HepG2 (cell line): ENCODE measurements around the gene TP53TG5. TPM values are rescaled to one million over a fixed set of nuclear protein-coding genes. Genes with fewer than 3 reads are reported as not detected.

ENCODE experiments used
- MAZ ChIP-seq, 2 experiments: sonication (generic) in 1 of 2; formaldehyde crosslinking in 1 of 2; IDR thresholded peaks; 2 replicates each; pipeline versions ENCODE4 v1.5.0 to v1.6.1; 2012 to 2020; ENCODE audit warnings: low read depth in 2 of 2, mild to moderate bottlenecking in 2 of 2, borderline replicate concordance in 1 of 2, improper control_type of control experiment in 1 of 2, low read length in 1 of 2, missing genetic modification reagents in 1 of 2, moderate library complexity in 1 of 2
- MIXL1 ChIP-seq: IDR thresholded peaks from 2 replicates; pipeline ENCODE4 v1.6.1; 2016
- RFXANK ChIP-seq: IDR thresholded peaks from 2 replicates; pipeline ENCODE4 v1.6.1; 2016
- RFXAP ChIP-seq: sonication (generic); formaldehyde crosslinking; IDR thresholded peaks from 2 replicates; pipeline ENCODE4 v1.4.0; 2020; ENCODE audit warnings: missing genetic modification reagents, borderline replicate concordance
- SNAPC4 ChIP-seq: sonication (generic); formaldehyde crosslinking; IDR thresholded peaks from 2 replicates; pipeline ENCODE4 v1.4.0; 2020; ENCODE audit warnings: mild to moderate bottlenecking, missing genetic modification reagents
- ZBTB21 ChIP-seq: sonication (generic); formaldehyde crosslinking; IDR thresholded peaks from 2 replicates; pipeline ENCODE4 v1.4.0; 2020; ENCODE audit warnings: missing genetic modification reagents
- ZNF343 ChIP-seq: sonication (generic); formaldehyde crosslinking; IDR thresholded peaks from 2 replicates; pipeline ENCODE4 v1.4.0; 2020; ENCODE audit warnings: mild to moderate bottlenecking, missing genetic modification reagents
- ZNF563 ChIP-seq: sonication (generic); formaldehyde crosslinking; IDR thresholded peaks from 2 replicates; pipeline ENCODE4 v1.8.0; 2022; ENCODE audit warnings: mild to moderate bottlenecking, moderate library complexity, missing genetic modification reagents
- ZNF614 ChIP-seq: IDR thresholded peaks from 2 replicates; pipeline ENCODE4 v1.6.1; 2018; ENCODE audit warnings: missing biosample characterization, missing genetic modification reagents, inconsistent platforms, borderline replicate concordance
- ZNF83 ChIP-seq: sonication (generic); formaldehyde crosslinking; IDR thresholded peaks from 2 replicates; pipeline ENCODE4 v1.4.0; 2020; ENCODE audit warnings: missing genetic modification reagents, mild to moderate bottlenecking, borderline replicate concordance
- polyA plus RNA-seq, 8 experiments: library from polyadenylated mRNA; depleted of rRNA in 3 of 8; stranded (reverse) in 7 of 8; unstranded in 1 of 8; fragments of >200 nt; fragmentation: Illumina TruSeq in 4 of 8; extraction: Trizol in 4 of 8; gene quantifications; 2 replicates each; pipeline versions ENCODE4 v1.2.1 to v1.2.3, GENCODE V29; 2011 to 2016; ENCODE audit warnings: low read depth in 4 of 8, missing spikeins in 1 of 8, mixed read lengths in 1 of 8; ENCODE audit not compliant: insufficient read depth in 1 of 8
- total RNA-seq, 5 experiments: library from RNA; depleted of rRNA; stranded (reverse); fragments of >200 nt; fragmentation: Illumina TruSeq; extraction: Trizol; gene quantifications; 2 replicates each; pipeline ENCODE4 v1.2.3, GENCODE V29; 2016; ENCODE audit warnings: low read depth in 1 of 5
- TF ChIP-seq, protein P1 (sequence below): sonication (generic); formaldehyde crosslinking; IDR thresholded peaks from one replicate; pipeline ENCODE4 v1.5.1; 2020; ENCODE audit warnings: mild to moderate bottlenecking, missing genetic modification reagents; ENCODE audit errors: not compliant biosample characterization
- TF ChIP-seq, protein P2 (sequence below): sonication (generic); formaldehyde crosslinking; IDR thresholded peaks from 2 replicates; pipeline ENCODE4 v1.4.0; 2020; ENCODE audit warnings: missing genetic modification reagents

The TP53TG5 gene
- total and polyA plus RNA-seq, 2 of the 13 experiments (the other 11 are each of a cell fraction or from before 2014, with no cell fraction given): 0.11 TPM; not detected in 1

DNA sequence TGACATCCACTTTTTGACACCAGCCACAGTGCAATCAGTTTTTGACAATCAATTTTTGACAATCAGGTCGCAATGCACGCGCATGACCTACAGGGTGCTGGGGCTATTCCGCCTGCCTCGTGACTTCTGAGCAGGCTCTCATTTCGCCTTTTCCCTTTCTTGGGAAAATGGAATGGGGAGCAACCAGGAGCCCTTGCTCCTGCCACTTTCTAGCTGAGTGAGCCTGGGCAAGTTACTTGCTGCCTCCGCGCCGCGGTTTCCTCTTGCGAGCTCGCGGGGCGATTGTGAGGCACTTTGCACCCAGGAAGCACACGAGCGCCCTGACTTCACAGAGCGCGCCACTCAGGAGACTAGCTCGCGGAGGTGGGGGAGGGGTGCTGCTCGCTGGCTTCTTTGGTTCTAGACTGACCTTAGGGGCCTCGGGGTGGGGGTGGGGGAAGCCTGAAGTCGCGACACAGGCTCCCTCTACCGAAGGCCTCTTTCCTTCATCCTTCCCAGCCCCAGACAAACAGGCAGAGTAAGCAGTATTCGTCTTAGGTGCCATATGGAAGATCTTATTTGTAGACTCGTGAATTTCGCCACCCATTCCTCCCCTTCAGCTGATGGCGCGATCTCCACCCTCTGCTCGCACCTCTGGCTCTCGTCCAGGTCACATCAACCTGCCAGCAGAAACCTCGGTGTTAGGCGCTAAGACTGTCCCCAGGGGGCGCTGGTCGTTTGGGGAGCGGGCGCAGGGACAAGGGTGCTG is 4.6 kb downstream of the TP53TG5 start (continued):
- TF ChIP-seq, protein P1, sequence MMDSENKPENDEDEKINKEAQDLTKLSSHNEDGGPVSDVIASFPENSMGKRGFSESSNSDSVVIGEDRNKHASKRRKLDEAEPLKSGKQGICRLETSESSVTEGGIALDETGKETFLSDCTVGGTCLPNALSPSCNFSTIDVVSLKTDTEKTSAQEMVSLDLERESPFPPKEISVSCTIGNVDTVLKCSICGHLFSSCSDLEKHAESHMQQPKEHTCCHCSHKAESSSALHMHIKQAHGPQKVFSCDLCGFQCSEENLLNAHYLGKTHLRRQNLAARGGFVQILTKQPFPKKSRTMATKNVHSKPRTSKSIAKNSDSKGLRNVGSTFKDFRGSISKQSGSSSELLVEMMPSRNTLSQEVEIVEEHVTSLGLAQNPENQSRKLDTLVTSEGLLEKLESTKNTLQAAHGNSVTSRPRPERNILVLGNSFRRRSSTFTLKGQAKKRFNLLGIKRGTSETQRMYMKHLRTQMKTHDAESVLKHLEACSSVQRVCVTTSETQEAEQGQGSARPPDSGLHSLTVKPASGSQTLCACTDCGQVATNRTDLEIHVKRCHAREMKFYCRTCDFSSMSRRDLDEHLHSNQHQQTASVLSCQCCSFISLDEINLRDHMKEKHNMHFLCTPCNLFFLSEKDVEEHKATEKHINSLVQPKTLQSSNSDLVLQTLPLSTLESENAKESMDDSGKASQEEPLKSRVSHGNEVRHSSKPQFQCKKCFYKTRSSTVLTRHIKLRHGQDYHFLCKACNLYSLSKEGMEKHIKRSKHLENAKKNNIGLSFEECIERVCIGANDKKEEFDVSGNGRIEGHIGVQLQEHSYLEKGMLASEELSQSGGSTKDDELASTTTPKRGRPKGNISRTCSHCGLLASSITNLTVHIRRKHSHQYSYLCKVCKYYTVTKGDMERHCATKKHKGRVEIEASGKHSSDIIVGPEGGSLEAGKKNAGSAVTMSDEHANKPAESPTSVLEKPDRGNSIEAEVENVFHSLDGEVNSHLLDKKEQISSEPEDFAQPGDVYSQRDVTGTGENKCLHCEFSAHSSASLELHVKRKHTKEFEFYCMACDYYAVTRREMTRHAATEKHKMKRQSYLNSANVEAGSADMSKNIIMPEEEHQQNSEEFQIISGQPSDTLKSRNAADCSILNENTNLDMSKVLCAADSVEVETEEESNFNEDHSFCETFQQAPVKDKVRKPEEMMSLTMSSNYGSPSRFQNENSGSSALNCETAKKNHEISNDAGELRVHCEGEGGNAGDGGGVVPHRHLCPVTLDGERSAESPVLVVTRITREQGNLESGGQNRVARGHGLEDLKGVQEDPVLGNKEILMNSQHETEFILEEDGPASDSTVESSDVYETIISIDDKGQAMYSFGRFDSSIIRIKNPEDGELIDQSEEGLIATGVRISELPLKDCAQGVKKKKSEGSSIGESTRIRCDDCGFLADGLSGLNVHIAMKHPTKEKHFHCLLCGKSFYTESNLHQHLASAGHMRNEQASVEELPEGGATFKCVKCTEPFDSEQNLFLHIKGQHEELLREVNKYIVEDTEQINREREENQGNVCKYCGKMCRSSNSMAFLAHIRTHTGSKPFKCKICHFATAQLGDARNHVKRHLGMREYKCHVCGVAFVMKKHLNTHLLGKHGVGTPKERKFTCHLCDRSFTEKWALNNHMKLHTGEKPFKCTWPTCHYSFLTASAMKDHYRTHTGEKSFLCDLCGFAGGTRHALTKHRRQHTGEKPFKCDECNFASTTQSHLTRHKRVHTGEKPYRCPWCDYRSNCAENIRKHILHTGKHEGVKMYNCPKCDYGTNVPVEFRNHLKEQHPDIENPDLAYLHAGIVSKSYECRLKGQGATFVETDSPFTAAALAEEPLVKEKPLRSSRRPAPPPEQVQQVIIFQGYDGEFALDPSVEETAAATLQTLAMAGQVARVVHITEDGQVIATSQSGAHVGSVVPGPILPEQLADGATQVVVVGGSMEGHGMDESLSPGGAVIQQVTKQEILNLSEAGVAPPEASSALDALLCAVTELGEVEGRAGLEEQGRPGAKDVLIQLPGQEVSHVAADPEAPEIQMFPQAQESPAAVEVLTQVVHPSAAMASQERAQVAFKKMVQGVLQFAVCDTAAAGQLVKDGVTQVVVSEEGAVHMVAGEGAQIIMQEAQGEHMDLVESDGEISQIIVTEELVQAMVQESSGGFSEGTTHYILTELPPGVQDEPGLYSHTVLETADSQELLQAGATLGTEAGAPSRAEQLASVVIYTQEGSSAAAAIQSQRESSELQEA: peak; percentile 46
- TF ChIP-seq RFXAP (CRISPR knock-in tag) (peak; percentile 77; the same call in 1 of the 2 replicates), ZBTB21 (CRISPR knock-in tag) (no peak), ZNF83 (CRISPR knock-in tag) (no peak), SNAPC4 (CRISPR knock-in tag) (no peak), ZNF343 (CRISPR knock-in tag) (0 out of 2 replicates have a peak, but pooled peaks have one; percentile 48), ZNF614 (peak; percentile 85), RFXANK (CRISPR knock-in tag) (0 out of 2 replicates have a peak, but pooled peaks have one; percentile 36), ZNF563 (CRISPR knock-in tag) (0 out of 2 replicates have a peak, but pooled peaks have one; percentile 19), MAZ (IDR thresholded peaks at IDR 0.05; ENCODE audit: borderline replicate concordance, low read depth, low read length) (no peak), MAZ (CRISPR knock-in tag; IDR thresholded peaks at IDR 0.05; ENCODE audit: low read depth) (0 out of 2 replicates have a peak, but pooled peaks have one; percentile 59), MIXL1 (CRISPR knock-in tag) (0 out of 2 replicates have a peak, but pooled peaks have one; percentile 33)
- TF ChIP-seq, protein P2, sequence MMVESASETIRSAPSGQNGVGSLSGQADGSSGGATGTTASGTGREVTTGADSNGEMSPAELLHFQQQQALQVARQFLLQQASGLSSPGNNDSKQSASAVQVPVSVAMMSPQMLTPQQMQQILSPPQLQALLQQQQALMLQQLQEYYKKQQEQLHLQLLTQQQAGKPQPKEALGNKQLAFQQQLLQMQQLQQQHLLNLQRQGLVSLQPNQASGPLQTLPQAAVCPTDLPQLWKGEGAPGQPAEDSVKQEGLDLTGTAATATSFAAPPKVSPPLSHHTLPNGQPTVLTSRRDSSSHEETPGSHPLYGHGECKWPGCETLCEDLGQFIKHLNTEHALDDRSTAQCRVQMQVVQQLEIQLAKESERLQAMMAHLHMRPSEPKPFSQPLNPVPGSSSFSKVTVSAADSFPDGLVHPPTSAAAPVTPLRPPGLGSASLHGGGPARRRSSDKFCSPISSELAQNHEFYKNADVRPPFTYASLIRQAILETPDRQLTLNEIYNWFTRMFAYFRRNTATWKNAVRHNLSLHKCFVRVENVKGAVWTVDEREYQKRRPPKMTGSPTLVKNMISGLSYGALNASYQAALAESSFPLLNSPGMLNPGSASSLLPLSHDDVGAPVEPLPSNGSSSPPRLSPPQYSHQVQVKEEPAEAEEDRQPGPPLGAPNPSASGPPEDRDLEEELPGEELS (CRISPR knock-in tag): peak; percentile 37; the same call in 1 of the 2 replicates
